COLO668 (cell line): ENCODE data around the gene EGFL7.
A peak's percentile ranks its signal among the peaks of the same experiment; 100 is the strongest.

Source experiments
- DNase-seq: peaks from one replicate; lab custom pipeline; 2025; ENCODE audit not compliant: unreplicated experiment; lab: John Stamatoyannopoulos, UW

The EGFL7 gene

DNA sequence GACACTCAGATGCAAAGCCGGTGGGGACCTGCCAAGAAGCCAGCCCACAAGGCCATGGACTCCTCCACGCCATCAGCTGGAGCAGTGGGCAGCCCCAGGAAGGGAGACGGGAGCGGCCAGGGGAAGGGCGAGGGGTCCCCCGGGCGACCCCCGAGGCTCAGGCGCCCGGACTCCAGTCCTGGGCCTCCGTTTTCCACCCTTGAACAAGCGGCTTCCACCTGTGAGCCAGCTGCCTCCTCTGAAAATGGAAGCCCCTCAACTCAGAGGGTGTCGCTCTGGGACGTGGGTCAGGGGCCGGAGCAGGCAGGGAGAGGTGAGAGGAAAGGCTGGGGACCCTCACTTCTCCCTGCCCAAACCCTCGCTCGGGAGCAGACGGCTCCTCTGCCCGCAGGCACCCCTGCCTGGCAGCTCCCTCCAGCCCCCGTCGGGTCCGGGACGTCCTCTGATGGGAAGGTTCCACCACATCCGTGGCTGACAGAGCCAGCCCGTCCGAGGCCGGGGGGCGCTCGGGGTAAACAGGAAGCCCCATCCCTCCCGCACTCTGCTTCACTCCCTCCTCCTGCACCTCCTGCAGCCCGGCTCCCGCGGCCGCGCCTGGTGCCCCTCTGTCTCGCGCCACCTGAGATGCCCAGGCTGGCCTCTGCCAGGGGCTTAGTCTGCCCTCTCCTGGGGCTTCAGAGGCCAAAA, 3.7 kb upstream of the EGFL7 start:
- no peak for DNase-seq

DNA sequence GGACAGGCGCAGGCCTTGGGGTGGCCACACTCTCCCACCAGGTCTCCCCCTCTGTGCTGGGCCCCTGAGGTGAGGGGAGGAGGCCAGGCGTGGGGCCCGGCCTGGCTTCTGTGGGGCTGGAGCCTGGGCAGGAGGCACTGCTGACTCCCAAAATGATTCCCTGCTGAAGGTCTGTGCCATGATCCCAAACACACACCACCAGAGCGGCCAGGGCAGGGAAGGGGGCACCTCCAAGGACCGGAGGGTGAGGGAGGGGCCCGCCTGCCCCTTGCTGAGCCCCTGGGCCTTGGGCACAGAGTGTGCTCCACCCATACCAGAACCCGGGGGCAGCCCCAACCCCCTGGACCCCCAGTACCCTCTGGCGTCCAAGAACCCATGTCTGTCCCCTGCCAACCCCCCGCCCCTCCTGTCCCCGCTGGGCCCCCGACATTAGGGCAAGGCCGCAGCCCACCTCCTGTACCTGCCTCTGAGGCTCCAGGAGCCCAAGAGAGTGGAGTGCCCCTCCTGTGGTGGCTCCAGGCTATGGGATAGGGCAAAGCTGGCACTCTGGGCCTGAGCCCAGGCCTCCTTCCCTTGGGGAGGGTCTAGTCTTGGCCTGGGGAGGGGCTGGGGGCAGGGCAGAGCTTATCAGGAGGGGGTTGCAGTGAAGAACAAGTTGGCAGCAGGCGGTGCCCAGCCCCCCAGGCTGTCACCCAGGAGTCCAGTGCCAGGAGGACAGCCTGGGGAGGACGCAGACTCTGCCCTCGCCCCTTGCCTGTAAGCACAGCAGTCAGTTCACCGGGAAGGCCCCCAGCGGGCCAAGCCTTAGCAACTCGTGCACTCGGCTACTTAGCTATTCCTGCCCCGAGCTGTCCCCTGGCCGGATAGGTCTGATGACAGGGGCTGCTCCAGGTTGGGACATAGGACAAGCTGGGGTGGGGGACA, 2.6 kb upstream of the EGFL7 start:
- no peak for DNase-seq

DNA sequence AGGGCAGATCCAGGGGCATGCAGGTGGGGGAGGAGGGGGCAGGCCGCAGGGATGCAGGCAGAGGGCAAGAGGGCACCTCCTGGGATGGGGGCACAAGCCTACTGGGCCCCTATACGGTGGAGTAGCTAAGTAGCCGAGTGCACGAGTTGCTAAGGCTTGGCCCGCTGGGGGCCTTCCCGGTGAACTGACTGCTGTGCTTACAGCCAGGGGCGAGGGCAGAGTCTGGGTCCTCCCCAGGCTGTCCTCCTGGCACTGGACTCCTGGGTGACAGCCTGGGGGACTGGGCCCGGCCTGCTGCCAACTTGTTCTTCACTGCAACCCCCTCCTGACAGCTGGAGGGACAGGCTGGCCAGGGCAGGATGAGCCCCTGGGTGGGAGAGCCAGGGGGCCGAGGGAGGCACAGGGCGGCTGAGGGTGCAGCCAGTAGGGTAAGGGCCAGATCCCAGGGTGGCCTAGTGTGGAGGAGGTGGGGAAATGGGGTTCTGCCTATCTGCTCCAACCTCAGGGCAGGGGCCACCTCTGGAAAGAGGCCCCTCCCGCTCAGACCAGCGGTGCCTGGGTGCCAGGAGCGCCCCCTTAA, 1.7 kb upstream of the EGFL7 start:
- DNase-seq: no peak

DNA sequence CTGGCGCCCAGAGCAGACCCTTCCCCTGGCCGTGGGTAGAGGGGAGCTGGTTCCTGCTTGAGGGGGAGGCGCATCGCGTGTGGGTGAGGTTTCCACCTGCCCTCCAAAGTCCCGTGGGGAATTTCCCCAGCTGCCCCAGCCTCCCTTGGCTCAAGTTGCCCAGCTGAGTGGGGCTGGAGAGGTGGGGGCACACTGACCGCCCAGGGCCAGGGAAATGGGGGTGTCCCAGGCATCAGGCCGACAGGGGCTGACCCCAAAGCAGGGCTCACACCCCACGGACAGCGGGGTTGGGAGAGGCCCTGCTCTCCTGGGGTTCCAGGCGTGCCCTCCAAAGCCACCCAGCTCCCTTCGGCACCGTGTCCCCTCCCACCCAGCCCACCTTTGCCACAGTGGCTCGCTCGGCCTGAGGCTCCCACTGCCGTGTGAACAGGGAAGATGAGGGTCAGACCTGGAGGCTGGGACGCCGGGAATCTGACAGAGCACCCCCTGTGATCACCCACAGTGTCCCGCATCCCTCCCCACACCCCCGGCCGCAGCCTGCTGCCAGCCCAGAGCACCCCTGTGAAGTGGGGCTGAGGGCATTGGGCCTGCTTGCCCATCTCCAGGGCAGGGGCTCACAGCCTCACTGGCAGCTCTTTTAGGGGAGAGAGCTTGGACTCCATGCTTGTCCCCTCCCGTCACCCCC, 933 bp upstream of the EGFL7 start:
- no peak for DNase-seq

DNA sequence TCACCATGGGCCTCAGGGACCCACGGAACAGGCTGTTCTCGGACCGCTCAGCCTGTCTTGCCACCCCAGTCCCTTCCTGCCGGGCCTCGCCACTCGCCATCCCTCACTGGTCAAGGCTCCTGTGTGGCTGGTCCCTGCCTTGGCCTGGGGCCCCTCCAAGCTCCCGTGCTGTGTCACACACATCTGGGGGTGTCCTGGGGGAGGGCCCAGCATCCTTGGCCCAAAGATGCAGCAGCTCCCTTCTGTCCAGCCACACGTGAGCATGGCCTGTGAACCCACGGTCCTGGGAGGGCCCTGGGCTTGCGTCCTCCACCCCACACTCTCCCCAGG, 425 bp upstream of the EGFL7 start:
- no peak for DNase-seq

DNA sequence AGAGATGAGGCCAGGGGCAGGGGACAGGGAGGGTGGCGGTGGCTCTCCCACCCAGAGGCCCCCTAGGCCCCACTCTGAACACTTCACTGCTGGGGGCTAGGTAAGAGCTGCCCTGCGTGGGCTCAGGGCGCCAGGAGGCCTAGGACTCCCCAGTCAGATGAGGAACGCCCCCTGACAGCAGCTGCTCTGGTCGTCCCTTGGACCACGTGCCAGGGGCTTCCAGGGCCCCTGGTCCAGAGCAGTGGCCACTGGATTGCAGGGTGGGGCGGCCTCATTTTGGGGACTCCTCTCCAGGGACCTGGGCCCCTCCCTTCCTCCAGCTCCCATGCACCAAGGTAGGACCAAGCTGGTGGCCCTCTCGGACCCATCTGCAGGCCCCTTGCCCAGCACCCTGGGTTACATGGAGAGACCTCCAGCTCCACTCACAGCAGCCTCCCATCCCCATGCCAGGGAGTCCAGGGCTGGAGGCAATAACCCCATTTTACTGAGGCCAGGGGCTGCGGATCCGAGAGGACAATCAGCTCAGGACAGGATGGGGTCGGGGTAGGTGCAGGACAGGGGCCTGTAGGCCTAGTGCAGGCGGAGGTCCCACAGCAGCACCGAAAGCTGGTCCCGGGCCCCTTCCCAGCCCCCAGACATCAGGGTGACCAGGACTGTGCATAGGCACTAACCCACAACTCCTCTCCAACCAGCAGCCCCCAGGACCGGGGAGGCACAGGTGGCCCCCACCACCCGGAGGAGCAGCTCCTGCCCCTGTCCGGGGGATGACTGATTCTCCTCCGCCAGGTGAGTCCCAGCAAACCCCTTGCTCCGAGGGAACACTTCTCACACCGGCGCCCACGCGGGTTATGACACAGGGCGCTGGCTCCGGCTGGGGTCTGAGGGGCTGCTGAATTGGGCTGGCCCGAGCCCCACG, 1.5 kb downstream of the EGFL7 start:
- no peak for DNase-seq

DNA sequence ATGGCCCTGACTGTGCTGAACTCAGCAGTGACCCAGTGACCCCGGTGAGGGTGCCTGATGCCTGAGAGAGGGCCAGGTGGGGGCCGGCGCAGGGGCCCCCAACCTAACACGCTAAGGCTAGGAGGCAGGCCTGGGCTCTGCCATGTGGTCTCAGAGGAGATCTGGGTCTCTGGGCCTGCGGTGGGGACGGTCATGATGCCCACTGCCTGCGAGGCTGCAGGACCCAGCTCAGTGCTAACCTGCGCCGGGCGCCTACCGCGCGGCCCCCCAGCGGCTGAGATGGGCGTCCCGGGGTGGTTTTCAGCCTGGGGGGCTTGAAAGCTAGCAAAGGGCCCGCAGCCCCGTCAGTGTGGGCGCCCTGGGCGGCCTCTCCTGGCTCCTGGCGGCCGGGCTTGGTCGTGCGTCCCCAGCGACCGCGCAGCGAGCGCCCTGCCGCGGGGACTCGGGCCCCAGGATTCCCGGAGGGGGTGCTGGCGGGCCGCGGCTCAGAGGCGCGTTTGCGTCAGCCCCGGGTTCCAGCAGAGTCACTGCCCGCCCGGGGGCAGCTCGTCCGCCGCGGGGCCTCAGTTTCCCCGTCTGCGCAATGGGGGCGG, 2.5 kb downstream of the EGFL7 start:
- DNase-seq: peak; percentile 62

DNA sequence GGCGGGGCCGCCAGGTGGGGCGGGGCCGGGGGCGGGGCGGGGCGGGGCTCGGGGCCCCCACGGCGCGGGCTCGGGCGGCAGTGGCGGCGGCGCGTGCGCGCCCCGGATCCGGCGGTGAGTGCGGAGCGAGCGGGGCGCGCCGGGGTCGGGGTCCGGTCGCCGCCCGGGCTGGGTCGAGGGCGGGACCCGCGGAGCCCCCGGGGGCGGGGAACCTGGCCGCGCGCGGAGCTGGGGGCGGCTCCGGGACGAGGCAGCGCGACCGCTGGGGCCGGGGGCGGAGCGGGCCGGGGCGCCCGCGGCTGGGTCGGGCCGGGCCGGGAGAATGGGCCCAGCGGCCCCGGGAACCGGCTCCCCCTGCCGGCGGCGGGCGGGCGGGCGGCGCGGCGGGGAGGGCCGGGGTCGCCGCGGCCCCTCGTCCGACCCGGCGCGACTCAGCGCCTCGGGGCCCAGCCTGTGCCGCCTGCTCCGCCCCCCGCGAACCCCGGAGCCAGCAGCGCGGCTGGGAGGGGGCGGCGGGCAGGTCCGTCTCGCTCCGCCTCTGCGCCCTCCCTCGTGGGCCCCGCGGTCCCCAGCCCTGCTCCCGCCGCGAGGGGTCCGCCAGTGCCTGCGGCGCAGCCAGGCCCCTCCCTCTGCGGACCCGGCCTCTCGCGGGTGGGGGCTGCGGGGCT, 3.1 kb downstream of the EGFL7 start:
- no peak for DNase-seq

DNA sequence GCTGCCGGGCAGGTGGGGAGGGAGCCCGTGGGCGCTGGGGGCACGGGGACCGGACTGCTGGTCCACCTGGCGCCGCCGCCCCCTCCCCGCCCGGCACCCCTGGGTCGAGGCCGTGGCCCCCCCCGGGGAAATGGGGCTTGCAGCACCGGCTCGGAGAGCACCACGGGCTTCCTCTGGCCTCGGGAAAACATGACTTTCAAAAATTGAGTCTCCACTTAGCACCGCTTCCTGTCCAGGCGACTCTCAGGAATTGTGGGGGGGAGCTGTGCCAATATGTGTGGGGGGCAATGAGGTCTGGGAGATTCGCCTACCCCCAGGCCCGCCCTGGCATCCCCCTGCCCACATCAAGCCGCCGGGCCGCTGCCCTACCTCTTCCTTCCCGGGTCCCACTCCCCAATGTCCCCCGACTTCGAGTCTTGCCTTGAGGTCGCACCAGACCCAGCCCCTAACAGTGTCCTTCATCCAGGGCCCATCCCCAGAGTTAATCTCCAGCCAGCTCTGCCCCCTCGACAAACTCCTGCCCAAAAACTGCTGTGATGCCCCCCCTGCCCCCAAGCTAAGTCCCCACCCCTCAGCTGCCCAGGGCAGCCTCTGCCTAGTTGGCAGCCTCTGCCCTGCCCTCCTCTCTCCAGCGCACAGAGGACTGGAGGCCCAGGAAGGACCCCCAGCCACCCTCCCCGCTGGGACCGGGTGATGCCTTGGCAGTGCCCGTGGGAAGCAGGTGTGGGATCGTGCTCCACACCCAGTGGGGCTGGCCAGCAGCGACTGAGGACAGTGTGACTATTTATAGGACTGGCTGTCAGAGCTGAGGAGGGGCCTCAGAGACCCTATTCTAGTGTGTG, 3.9 kb downstream of the EGFL7 start:
- DNase-seq: no peak

DNA sequence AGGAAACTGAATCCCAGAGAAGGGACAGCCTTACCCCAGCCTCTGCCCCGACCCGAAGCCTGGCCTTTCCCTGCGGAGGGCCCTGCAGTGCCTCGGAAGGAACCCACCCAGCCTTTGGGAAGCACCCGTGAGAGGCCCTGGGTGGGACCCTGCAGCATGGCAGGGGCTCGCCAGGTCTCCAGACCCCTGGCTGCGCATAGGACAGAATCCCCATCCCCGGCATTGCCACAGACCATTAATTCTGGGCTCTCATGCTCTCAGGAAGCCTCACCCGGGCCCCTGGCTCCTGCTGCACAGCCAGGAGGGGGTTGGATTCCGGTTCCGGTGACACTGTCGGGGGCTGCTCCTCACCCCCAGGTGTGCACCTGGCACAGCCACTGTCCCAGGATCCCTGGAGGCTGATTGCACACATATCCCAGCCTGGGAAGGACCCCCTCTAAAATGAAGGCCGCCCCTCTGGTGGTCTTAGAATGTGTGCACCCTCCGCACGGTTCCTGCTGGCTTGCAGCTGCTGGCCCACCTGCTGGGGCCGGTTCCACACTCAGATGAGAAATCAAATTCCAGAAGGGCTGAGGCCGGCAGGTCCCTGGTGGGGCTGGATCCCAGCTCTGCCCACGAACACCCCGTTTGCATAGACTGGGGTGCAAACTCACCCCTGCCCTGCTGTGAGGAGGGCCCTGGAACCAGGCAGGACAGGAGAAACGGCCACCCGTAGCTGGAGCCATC, 4.7 kb downstream of the EGFL7 start:
- DNase-seq: peak; percentile 25

DNA sequence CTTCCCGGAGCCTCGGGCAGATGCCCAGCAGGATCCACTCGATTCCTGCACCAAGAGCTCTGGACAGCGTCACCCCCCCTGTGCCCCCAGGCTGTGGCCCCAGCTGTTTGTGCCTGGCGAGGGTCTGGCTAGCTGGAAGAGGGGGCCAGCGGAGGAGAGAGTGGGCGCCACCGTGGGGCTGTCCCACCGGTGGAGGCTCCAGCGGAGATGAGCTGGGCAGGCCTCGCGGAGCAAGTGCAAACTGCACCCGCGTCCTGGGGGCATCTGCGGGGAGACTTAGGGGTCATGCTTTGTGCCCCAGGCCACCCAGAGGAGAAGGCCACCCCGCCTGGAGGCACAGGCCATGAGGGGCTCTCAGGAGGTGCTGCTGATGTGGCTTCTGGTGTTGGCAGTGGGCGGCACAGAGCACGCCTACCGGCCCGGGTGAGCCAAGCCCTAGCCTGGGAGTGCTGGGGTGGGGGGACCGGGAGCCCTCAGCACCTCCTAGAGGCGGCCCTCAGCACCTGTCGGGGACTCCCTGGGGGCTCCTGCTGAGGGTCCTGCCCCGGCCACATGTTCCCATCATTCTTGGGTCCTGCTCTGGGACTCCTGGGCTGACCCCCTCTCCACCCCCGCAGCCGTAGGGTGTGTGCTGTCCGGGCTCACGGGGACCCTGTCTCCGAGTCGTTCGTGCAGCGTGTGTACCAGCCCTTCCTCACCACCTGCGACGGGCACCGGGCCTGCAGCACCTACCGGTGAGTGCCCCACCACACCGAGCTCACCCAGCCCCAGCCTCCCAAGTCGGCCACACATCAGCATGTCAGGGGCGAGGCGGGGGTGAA, 5.4 kb downstream of the EGFL7 start:
- peak; percentile 25 for DNase-seq

DNA sequence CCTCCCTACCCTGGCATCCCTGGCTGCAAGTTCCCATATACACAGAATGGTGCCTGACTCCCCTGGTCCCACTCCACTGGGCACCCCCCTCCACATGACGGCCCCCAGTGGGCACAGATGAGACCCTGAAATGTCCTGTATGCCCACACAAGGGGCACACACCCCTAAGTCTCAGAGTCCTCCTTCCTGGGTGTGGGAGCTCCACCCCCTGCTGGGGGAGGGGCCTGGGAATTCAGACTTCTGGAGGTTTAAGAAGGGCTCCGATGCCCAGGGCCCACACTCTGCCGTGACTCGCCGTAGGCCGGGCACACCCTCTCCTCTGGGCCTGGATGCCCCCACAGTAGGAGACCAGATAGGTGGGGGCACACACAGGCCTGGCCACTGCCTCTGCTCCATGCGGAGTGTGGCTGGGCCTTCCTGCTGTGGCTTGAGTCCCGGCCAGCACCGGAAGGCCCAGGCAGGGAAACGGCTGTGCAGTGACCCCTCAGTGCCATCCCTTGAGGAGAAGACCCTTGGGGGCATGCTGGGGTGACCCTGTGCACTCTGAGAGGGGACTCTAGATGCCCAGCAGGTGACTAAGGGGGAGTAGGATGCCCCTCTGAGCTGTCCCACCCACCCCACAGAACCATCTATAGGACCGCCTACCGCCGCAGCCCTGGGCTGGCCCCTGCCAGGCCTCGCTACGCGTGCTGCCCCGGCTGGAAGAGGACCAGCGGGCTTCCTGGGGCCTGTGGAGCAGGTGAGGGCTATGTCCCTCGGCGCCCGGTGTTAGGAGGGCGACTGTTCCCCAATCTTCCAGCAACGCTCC, 6.5 kb downstream of the EGFL7 start:
- peak; percentile 22 for DNase-seq

DNA sequence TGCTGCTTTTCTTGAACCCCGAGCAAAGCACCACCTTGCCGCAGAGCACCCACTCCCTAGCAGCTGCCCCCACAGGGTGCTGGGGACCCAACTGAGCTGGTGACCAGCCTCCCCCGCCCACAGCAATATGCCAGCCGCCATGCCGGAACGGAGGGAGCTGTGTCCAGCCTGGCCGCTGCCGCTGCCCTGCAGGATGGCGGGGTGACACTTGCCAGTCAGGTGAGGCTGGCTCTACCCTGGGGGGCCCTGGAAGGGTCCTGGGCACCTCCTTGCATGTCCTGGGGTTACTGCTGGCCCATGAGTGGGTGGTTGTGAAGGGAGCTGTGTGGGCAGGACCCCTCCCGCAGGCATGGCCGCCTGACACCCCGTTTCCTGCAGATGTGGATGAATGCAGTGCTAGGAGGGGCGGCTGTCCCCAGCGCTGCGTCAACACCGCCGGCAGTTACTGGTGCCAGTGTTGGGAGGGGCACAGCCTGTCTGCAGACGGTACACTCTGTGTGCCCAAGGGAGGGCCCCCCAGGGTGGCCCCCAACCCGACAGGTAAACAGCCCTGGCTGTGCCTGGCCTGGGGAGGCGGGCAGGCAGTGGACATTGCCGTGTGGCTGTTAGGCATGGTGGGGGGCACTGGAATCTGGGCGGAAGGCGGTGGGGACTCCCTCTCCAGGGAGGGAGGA, 7.2 kb downstream of the EGFL7 start:
- no peak for DNase-seq

DNA sequence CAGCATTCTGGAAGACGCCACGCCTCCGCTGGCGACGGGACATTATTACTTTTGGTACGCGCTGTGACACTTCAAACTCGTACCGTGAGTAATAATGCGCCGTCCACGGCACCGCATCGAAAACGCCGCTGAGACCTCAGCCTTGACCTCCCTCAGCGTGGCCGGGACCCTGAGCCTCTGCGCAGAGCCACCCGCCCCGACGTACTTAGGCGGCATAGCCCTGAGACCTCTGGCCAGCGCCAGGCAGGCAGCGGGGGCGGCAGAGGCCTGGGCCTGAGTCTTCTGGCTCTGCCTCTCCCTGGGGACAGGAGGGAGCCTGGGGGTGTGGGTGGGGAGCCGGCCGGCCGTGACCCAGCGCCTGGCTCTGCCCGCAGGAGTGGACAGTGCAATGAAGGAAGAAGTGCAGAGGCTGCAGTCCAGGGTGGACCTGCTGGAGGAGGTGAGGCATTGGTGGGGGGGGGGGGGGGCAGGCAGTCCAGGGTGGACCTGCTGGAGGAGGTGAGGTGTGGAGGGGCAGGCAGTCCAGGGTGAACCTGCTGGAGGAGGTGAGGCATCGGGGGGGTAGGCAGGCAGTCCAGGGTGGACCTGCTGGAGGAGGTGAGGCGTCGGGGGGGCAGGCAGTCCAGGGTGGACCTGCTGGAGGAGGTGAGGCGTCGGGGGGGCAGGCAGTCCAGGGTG, 8.0 kb downstream of the EGFL7 start:
- DNase-seq: no peak

DNA sequence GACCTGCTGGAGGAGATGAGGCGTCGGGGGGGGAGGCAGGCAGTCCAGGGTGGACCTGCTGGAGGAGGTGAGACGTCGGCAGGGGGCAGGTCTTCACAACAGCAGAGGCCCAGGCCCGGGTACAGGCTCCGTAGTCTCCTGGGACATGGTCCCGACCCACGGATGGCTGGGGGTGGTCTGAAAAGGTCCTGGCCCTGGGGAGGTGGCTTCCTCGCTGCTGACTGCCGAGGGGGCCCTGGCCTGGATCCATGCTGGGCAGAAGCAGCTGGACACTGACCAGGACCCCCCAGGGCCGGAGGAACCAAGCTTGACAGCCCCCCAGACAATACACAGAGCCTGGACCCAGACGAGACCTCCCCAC, 8.5 kb downstream of the EGFL7 start:
- peak; percentile 25 for DNase-seq
